GM21737 (cell line): ENCODE measurements around the gene PTCH2.
"Not testable (repeated sequence)": the region's sequence is repeated elsewhere in the genome, so short reads cannot be mapped to it uniquely, and the experiment has no call there.

Source experiments
- ATAC-seq: cut with Tn5 transposase; IDR thresholded peaks from one replicate; pipeline ENCODE4 v1.9.1; 2021; ENCODE audit warnings: mild to moderate bottlenecking, moderate library complexity; ENCODE audit not compliant: unreplicated experiment

PTCH2 gene

DNA sequence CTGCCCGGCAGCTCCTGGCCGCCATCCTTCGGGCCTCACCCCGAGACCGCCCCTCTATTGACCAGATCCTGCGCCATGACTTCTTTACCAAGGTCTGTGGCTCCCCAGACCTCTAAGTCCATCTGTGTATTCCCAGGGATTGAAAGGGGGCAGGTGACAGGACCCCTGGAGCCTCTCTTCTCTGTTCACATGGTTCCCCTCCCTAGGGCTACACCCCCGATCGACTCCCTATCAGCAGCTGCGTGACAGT is 40.1 kb downstream of the PTCH2 start:
- ATAC-seq = no peak

GRCh38 chr1:44802306-44803061 is 40.6 kb downstream of the PTCH2 start:
- ATAC-seq = no peak

- ATAC-seq = no peak
Measured at GRCh38 chr1:44801491-44802305, 41.4 kb downstream of the PTCH2 start.

- ATAC-seq = peak; percentile 81
Measured at GRCh38 chr1:44799770-44800584, 43.1 kb downstream of the PTCH2 start, which contains the start of gene PLK3. TSS of gene PLK3 (plus strand) at chr1:44800377. CDS start at chr1:44800464, 87 bp downstream.

- ATAC-seq = no peak
Measured at GRCh38 chr1:44798481-44799365, 44.3 kb downstream of the PTCH2 start.

DNA sequence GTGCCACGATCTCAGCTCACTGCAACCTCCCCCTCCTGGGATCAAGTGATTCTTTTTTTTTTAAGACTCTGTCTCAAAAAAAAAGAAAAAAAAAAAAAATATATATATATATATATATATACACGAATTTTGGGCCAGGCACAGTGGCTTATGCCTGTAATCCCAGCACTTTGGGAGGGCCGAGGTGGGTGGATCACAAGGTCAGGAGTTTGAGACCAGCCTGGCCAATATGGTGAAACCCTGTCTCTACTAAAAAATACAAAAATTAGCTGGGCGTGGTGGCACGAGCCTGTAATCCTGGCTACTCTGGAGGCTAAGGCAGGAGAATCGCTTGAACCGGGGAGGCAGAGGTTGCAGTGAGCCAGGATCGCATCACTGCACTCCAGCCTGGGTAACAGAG is 45.2 kb downstream of the PTCH2 start:
- ATAC-seq = not testable (repeated sequence)

DNA sequence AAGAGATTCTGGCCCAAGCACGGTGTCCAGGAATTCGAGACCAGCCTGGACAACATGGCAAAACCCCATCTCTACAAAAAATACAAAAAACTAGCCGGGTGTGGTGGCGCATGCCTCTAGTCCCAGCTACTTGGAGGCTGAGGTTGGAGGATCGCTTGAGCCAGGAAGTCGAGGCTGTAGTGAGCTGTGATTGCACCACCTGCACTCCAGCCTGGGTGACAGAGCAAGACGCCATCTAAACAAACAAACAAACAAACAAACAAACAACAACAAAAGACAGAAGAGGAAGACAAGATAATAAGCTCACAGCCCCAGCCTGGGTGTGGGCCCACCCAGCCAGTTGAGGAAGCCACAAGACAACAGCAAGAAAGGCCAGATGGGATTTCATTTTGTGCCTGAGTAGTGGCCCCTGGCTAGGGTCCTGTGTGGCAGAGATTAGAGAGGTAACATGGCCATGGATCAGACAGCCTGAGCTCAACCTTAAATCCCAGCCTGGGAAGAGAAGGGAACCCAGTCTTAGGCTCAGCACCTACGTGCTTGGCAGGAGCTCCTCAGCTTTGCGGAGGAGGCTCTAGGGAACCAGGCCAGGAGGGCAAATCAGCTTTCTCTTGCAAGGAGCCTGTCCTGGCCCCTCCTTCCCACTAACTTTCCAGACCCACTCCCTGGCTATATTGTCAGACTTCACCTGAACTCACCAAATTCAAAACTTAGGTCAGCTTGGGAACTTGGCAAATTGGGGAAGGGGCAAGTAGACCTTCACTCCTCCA is 50.1 kb downstream of the PTCH2 start:
- ATAC-seq = no peak

DNA sequence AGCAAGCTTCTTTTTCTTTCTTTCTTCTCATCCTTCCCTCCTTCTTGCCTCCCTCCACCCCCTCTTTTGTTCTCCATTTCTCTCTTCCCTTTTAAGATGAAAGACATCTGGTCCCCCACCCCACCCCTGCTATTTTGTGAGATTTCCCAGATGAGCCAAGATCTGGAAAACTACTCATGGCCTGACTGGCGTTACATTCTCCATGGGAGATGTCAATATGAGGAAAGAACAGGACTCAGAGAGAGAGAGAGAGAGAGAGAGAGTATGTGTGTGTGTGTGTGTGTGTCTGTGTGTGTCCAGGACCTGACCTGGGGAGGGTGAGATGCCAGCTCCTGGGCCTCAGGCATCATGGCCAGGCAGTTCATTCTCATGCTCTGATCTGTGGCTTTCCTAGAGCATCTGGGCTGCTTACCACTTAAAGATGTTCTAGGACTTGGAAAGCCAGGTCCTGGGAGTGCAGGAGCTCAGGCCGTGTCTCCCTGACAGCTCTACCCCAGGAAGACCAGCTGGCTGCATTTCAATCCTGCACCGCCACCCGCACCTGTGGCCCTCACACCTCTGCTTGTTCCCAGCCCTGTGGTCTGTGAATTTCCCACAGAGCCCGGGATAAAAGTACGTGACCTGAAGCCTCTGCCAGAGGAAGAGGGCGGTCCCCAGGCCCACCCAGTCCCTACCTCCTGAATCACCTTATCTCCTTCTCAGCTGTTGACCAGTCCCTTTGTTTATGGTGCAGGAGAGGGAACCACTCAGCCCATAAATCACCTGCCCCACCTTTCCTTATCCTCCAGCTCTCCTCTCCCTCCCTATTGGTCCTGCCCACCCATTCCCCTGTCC is 51.9 kb downstream of the PTCH2 start:
- ATAC-seq = no peak

GRCh38 chr1:44788120-44788860 is 54.8 kb downstream of the PTCH2 start, which contains the start of gene BEST4:
TSS of gene BEST4 (minus strand) at chr1:44788170. CDS start at chr1:44787705, 465 bp downstream.
- ATAC-seq = no peak

- ATAC-seq = no peak
Measured at GRCh38 chr1:44787506-44787905, 55.5 kb downstream of the PTCH2 start.

GRCh38 chr1:44786841-44787426 is 56.1 kb downstream of the PTCH2 start:
- no peak for ATAC-seq

GRCh38 chr1:44786138-44786840 is 56.8 kb downstream of the PTCH2 start:
- ATAC-seq = no peak

GRCh38 chr1:44785501-44786137 is 57.4 kb downstream of the PTCH2 start:
- no peak for ATAC-seq

GRCh38 chr1:44785029-44785380 is 58.0 kb downstream of the PTCH2 start:
- no peak for ATAC-seq

GRCh38 chr1:44784094-44785028 is 58.7 kb downstream of the PTCH2 start:
- no peak for ATAC-seq

DNA sequence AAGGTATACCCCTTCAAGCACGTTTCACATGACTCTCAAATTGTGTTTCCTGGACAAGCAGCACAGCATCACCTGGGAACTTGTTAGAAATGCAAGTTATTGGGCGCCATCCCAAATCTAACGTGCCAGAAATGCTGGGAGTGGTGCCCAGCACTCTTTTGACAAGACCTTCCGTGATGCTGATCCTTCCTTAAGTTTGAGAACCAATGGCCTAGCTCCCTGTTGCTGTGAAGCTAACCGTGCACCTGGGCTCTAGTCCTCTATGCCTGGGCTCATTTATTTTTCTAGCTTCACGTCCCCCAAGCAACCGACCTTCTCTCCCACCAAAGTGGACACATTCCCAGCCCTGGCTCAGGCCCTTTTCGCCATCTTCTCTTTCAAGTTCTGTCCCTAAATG is 59.4 kb downstream of the PTCH2 start:
- ATAC-seq = no peak
